Progenitor cell of endocrine pancreas (in vitro differentiated cells): ENCODE measurements around the gene EXOC5. TPM values are rescaled to one million over a fixed set of nuclear protein-coding genes. Genes with fewer than 3 reads are reported as not detected.
"Not testable (repeated sequence)": the region's sequence is repeated elsewhere in the genome, so short reads cannot be mapped to it uniquely, and the experiment has no call there.

Experiments
- DNase-seq: peaks from one replicate; pipeline ENCODE4 v3.0.0; 2021; ENCODE audit warnings: low spot score; ENCODE audit not compliant: unreplicated experiment
- H3K27ac Mint-ChIP-seq: 2 replicates; pipeline ENCODE4 v1.8.0; 2021; ENCODE audit warnings: mild to moderate bottlenecking, moderate library complexity, mixed read lengths
- H3K27me3 Mint-ChIP-seq: 2 replicates; pipeline ENCODE4 v1.8.0; 2021; ENCODE audit warnings: mixed read lengths
- H3K36me3 Mint-ChIP-seq: 2 replicates; pipeline ENCODE4 v1.8.0; 2022; ENCODE audit warnings: mixed read lengths; ENCODE audit not compliant: insufficient read depth
- H3K4me1 Mint-ChIP-seq: 2 replicates; pipeline ENCODE4 v1.8.0; 2021; ENCODE audit warnings: low read depth, mixed read lengths
- H3K4me3 Mint-ChIP-seq: 2 replicates; pipeline ENCODE4 v1.8.0; 2021; ENCODE audit warnings: low read depth, mild to moderate bottlenecking, moderate library complexity, mixed read lengths
- H3K9me3 Mint-ChIP-seq: 2 replicates; pipeline ENCODE4 v1.8.0; 2021; ENCODE audit warnings: low read depth, mixed read lengths
- CTCF ChIP-seq: fragments of 200-600 bp; sonication (generic); IDR thresholded peaks from one replicate; pipeline ENCODE4 v1.5.0; 2021; ENCODE audit warnings: antibody characterized with exemption, mild to moderate bottlenecking; ENCODE audit not compliant: unreplicated experiment
- total RNA-seq: library from RNA; stranded (reverse); gene quantifications from 2 replicates; pipeline ENCODE4 v1.2.1, GENCODE V29; 2021

The EXOC5 gene
- total RNA-seq, 1 donor from 2014 or later = 88.8 TPM

- Mint-ChIP-seq H3K9me3 (peaks cover 10% of the 10 kb centered on the region), H3K27ac (no peak overlapping the region), H3K36me3 (peaks cover 18% of the 10 kb centered on the region), H3K4me3 (no peak overlapping the region), H3K4me1 (peaks cover 9% of the 10 kb centered on the region), H3K27me3 (no peaks in the 10 kb centered on the region)
- no peak for DNase-seq
- no peak for TF ChIP-seq CTCF
These were observed 13.8 kb downstream of the EXOC5 start for GRCh38 chr14:57254884-57255283.

- Mint-ChIP-seq H3K9me3 (no peaks in the 10 kb centered on the region), H3K4me1 (peaks cover 2% of the 10 kb centered on the region), H3K27ac (no peak overlapping the region), H3K36me3 (peaks cover 10% of the 10 kb centered on the region), H3K27me3 (no peaks in the 10 kb centered on the region), H3K4me3 (no peak overlapping the region)
- TF ChIP-seq CTCF = no peak
- no peak for DNase-seq
These were observed 21.6 kb downstream of the EXOC5 start for GRCh38 chr14:57246933-57247657.

- peak overlapping the region; percentile 37 for H3K27ac Mint-ChIP-seq
- no peaks in the 10 kb centered on the region for H3K9me3 Mint-ChIP-seq
- no peaks in the 10 kb centered on the region for H3K27me3 Mint-ChIP-seq
- H3K4me1 Mint-ChIP-seq = no peaks in the 10 kb centered on the region
- DNase-seq = no peak
- TF ChIP-seq CTCF = no peak
- peaks cover 10% of the 10 kb centered on the region for H3K36me3 Mint-ChIP-seq
- no peak overlapping the region for H3K4me3 Mint-ChIP-seq
These were observed 22.8 kb downstream of the EXOC5 start for GRCh38 chr14:57245941-57246340.

- Mint-ChIP-seq H3K27ac (no peak overlapping the region), H3K36me3 (peaks cover 11% of the 10 kb centered on the region), H3K9me3 (no peaks in the 10 kb centered on the region)
These were observed 24.6 kb downstream of the EXOC5 start for GRCh38 chr14:57244106-57244505.

GRCh38 chr14:57243320-57243719 lies 25.4 kb downstream of the EXOC5 start:
- no peak for DNase-seq
- Mint-ChIP-seq H3K9me3 (no peaks in the 10 kb centered on the region), H3K4me1 (no peaks in the 10 kb centered on the region), H3K36me3 (peaks cover 11% of the 10 kb centered on the region), H3K4me3 (no peak overlapping the region), H3K27me3 (no peaks in the 10 kb centered on the region), H3K27ac (no peak overlapping the region)
- no peak for TF ChIP-seq CTCF

More at GRCh38 chr14:57244106-57244505, 24.6 kb downstream of the EXOC5 start:
- no peak for DNase-seq
- TF ChIP-seq CTCF = no peak
- Mint-ChIP-seq H3K27me3 (no peaks in the 10 kb centered on the region), H3K4me3 (no peak overlapping the region), H3K4me1 (no peaks in the 10 kb centered on the region)

- not testable (repeated sequence) for H3K4me3 Mint-ChIP-seq, H3K4me1 Mint-ChIP-seq, DNase-seq, H3K27me3 Mint-ChIP-seq, H3K9me3 Mint-ChIP-seq, H3K27ac Mint-ChIP-seq
- peaks cover 11% of the 10 kb centered on the region for H3K36me3 Mint-ChIP-seq
These were observed 28.6 kb downstream of the EXOC5 start for GRCh38 chr14:57240115-57240514.
